ENCODE results near the gene NCKAP5. TPM values are rescaled to one million over a fixed set of nuclear protein-coding genes. Genes with fewer than 3 reads are reported as not detected.

The NCKAP5 gene
- total RNA-seq, 1 experiment from 2014 or later: 3.2 TPM

DNA sequence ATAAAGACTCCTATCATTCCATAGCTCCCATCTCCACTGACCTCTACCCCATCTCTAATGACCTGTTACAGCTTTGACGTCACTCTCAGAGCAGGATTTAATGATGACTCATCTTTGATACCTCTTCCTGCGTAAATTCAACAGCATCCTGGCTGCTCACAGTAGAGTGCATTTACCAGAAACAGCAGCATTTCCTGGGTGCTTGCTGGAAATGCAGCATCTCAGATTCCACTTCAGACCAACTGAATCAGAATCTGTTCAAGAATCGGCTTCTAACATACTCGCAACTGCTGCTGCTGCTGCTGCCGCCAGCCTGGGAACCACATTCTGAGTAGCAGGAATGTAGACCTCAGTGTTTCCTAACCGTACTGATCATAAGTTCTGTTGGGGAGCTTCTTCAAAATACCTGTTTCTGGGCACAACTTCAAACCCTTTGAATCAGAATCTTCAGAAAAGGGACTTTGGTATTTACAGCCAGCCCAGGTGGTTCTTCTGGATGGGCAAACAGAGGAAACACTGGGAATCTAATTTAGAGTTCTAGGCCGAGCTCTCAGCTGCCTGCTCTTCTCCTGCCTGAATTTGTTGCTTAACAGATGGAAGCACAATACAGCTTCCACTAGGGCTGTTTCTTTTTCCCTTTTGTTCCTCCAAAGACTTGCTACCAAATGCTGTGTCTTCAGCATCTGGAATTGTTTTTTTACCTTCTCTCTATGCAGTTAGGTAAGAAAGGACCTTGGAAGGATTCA, 241.4 kb downstream of the NCKAP5 start:
- Histone ChIP-seq H2AFZ (ENCODE audit: low read length) (peak overlapping the region; percentile 40; the same call in 1 of the 2 replicates), H3K9ac (ENCODE audit: low read length) (peak overlapping the region; percentile 74), H3K79me2 (ENCODE audit: low read length) (no peaks in the 10 kb centered on the region), H3K4me3 (ENCODE audit: low read length) (peak overlapping the region; percentile 18; the same call in 1 of the 2 replicates), H3K9me3 (ENCODE audit: low read length) (no peaks in the 10 kb centered on the region), H3K9me2 (replicated peaks; ENCODE audit: low read length) (peaks cover 5% of the 10 kb centered on the region; the same call in 1 of the 2 replicates), H3K27me3 (ENCODE audit: low read length) (no peaks in the 10 kb centered on the region), H4K20me1 (ENCODE audit: low read length) (no peaks in the 10 kb centered on the region), H3K36me3 (ENCODE audit: low read depth, low read length) (no peaks in the 10 kb centered on the region), H3K27ac (ENCODE audit: low read length) (peak overlapping the region; percentile 95), H3K4me1 (ENCODE audit: insufficient read depth, low read length) (peaks cover 48% of the 10 kb centered on the region), H3F3A (ENCODE audit: low read length, unreplicated experiment) (peaks cover 6% of the 10 kb centered on the region), H3K4me2 (ENCODE audit: low read length) (peak overlapping the region; percentile 52)
- ChIA-PET CTCF (interaction anchor here (1.0 kb wide), 1 partner anchor 206 kb away, joined by 3 read pairs; no protein-coding TSS in a partner anchor), POLR2A (ENCODE audit: unreplicated experiment) (no interaction called here)
- peak; percentile 49 for ATAC-seq
- TF ChIP-seq EZH2 (IDR thresholded peaks at IDR 0.05; ENCODE audit: low read length, unreplicated experiment): no peak
- no peak for TF ChIP-seq EZH2phosphoT487 (IDR thresholded peaks at IDR 0.05; ENCODE audit: borderline replicate concordance, low read length)
- DNase-seq: peak; percentile 74
- no TSS peak for BruUV-seq (replicated peaks)
- intact Hi-C loops (cut with micrococcal nuclease): loop anchor here (2.0 to 10.0 kb wide), 2 partner anchors 112 to 448 kb away; no protein-coding TSS in a partner anchor

DNA sequence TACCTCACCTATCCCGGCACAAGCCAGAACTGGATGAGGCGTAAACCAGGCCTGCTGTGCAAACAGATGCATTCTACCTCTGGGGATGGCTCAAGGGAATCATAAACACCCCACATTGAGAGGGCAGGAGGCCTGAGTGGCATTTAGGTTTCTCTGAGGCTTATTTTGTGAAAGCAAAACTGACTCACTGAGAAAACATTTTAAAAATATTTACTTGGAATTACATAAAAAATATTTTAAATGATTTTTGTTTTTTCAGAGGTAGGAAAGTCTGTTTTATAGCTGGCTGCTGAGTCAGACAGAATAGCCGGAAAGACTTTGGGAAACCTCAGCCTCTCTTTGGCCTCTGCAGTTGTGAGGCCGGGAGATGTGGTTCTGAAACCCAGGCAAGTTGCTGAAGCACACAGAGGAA, 244.1 kb downstream of the NCKAP5 start:
- ATAC-seq (peak; percentile 94), DNase-seq (peak; percentile 86)
- Histone ChIP-seq H3K4me3 (ENCODE audit: low read length) (no peak overlapping the region), H3F3A (ENCODE audit: low read length, unreplicated experiment) (peaks cover 6% of the 10 kb centered on the region), H3K9ac (ENCODE audit: low read length) (peak overlapping the region; percentile 61), H2AFZ (ENCODE audit: low read length) (peak overlapping the region; percentile 40; the same call in 1 of the 2 replicates), H3K4me1 (ENCODE audit: insufficient read depth, low read length) (peaks cover 48% of the 10 kb centered on the region), H4K20me1 (ENCODE audit: low read length) (no peaks in the 10 kb centered on the region), H3K9me3 (ENCODE audit: low read length) (no peaks in the 10 kb centered on the region), H3K9me2 (replicated peaks; ENCODE audit: low read length) (peaks cover 5% of the 10 kb centered on the region; the same call in 1 of the 2 replicates), H3K27ac (ENCODE audit: low read length) (peak overlapping the region; percentile 95), H3K79me2 (ENCODE audit: low read length) (no peaks in the 10 kb centered on the region), H3K27me3 (ENCODE audit: low read length) (no peaks in the 10 kb centered on the region), H3K4me2 (ENCODE audit: low read length) (peak overlapping the region; percentile 49), H3K36me3 (ENCODE audit: low read depth, low read length) (no peaks in the 10 kb centered on the region)
- intact Hi-C loops (cut with micrococcal nuclease): loop anchor here (2.0 to 10.0 kb wide), 6 partner anchors 37 to 451 kb away; no protein-coding TSS in a partner anchor
- BruUV-seq (replicated peaks): no TSS peak
- ChIA-PET POLR2A (ENCODE audit: unreplicated experiment) (interaction anchor here (0.7 kb wide), 1 partner anchor 15 kb away, joined by 4 read pairs; no protein-coding TSS in a partner anchor), CTCF (no interaction called here)
- TF ChIP-seq, protein P1, sequence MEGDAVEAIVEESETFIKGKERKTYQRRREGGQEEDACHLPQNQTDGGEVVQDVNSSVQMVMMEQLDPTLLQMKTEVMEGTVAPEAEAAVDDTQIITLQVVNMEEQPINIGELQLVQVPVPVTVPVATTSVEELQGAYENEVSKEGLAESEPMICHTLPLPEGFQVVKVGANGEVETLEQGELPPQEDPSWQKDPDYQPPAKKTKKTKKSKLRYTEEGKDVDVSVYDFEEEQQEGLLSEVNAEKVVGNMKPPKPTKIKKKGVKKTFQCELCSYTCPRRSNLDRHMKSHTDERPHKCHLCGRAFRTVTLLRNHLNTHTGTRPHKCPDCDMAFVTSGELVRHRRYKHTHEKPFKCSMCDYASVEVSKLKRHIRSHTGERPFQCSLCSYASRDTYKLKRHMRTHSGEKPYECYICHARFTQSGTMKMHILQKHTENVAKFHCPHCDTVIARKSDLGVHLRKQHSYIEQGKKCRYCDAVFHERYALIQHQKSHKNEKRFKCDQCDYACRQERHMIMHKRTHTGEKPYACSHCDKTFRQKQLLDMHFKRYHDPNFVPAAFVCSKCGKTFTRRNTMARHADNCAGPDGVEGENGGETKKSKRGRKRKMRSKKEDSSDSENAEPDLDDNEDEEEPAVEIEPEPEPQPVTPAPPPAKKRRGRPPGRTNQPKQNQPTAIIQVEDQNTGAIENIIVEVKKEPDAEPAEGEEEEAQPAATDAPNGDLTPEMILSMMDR (conservative IDR thresholded peaks at IDR 0.05; ENCODE audit: low read depth, low read length): no peak
- TF ChIP-seq EZH2 (IDR thresholded peaks at IDR 0.05; ENCODE audit: low read length, unreplicated experiment) (no peak), EZH2phosphoT487 (IDR thresholded peaks at IDR 0.05; ENCODE audit: borderline replicate concordance, low read length) (no peak)

DNA sequence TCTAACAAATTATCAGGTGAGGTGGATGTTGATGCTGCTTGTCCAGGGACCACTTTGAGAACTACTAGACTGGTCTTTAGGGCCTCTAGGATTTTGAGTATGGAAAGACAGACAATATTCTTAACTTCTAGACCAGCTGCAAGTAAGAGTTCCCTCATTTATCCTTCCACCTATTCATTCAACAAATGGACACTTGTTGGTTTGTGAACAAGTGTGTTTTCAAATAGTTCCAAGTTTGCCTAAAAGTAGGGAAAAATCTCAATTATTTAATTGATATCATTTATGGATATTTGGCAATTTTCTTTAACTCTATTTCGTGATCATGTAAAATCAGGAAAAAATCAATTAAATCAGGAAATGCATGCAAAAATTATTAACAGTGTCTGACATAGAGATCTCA, 245.4 kb downstream of the NCKAP5 start:
- Histone ChIP-seq H3F3A (ENCODE audit: low read length, unreplicated experiment) (peaks cover 6% of the 10 kb centered on the region), H3K36me3 (ENCODE audit: low read depth, low read length) (no peaks in the 10 kb centered on the region), H3K9ac (ENCODE audit: low read length) (no peak overlapping the region), H3K4me2 (ENCODE audit: low read length) (no peak overlapping the region), H3K79me2 (ENCODE audit: low read length) (no peaks in the 10 kb centered on the region), H3K9me3 (ENCODE audit: low read length) (no peaks in the 10 kb centered on the region), H3K4me3 (ENCODE audit: low read length) (no peak overlapping the region), H3K27ac (ENCODE audit: low read length) (no peak overlapping the region), H3K4me1 (ENCODE audit: insufficient read depth, low read length) (peaks cover 48% of the 10 kb centered on the region), H4K20me1 (ENCODE audit: low read length) (no peaks in the 10 kb centered on the region), H3K9me2 (replicated peaks; ENCODE audit: low read length) (peaks cover 5% of the 10 kb centered on the region; the same call in 1 of the 2 replicates), H2AFZ (ENCODE audit: low read length) (no peak overlapping the region), H3K27me3 (ENCODE audit: low read length) (no peaks in the 10 kb centered on the region)
- DNase-seq: no peak
- CTCF ChIA-PET: no interaction called here
- POLR2A ChIA-PET (ENCODE audit: unreplicated experiment): no interaction called here
- intact Hi-C loops (cut with micrococcal nuclease): loop anchor here (5.0 to 10.0 kb wide), 5 partner anchors 36 to 452 kb away; no protein-coding TSS in a partner anchor
- no peak for ATAC-seq
- BruUV-seq (replicated peaks): no TSS peak
- no peak for TF ChIP-seq EZH2 (IDR thresholded peaks at IDR 0.05; ENCODE audit: low read length, unreplicated experiment)
- TF ChIP-seq, protein P1 (conservative IDR thresholded peaks at IDR 0.05; ENCODE audit: low read depth, low read length): no peak

All from PC-3 (cell line).